ENCODE results near the gene STX18. TPM values are rescaled to one million over a fixed set of nuclear protein-coding genes. Genes with fewer than 3 reads are reported as not detected.

Gene STX18
- 17.3 TPM for total RNA-seq
- long read RNA-seq, transcript STX18-201 (11 exons, 2,138 nt) = major isoform, 30 of 35 reads
- long read RNA-seq, partial matches to known transcripts = 1 of 35 reads
- long read RNA-seq, other reads (novel, unspliced or antisense) = 4 of 35 reads

DNA sequence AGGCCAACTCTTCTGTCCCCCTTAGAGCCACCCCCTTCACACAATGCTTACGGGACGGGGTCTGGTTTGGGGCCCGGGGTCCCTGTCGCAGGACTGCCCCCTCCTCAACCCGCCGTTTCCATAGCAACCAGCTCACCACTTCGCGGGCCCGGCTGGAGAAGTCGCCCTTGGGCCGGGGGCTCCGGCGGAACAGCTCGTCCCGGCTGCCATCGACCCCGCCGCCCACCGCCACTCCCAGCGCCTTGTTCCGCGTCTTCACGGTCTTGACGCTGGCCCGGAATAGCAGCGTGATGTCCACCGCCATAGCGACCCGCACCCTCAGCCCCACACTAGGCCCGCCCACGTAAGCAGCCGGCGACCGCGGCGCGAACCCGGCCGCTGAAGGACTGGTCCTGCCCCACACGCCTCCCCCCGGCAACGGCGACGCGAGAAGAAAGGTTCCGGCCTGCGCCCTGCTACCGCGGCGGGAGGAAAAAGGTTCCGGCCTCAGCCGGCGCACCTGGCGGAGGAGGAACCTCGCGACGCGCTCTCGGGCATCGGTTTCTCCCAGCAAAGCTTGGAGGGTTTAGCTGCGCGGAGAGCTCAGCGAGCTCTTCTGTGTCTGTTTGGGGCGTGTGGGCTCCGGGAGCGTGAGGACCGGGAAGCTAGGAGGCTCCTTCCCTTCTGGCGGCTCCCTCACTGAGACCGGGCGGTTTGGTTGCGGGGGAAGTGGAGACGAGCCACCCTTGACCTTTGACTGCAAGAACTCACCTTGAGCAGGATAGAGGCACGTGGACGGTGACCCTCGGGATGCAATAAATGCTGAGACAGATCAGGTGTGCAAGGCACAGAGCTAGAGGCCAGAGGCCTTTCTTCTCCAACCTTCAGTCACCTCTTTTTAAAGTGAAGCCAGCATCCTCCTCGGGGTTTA is at the start of gene STX18:
Gene STX18, minus strand, starts transcription at position 388 of the 910 bp plus-strand sequence. Its CDS starts 84 bp downstream, at position 304.
- Histone ChIP-seq H3K27ac (replicated peaks) (peak within 1 kb of the TSS; percentile 84), H3K27me3 (ENCODE audit: low read depth) (no peaks in the 10 kb centered on the region), H3K9me3 (replicated peaks) (no peaks in the 10 kb centered on the region), H3K4me1 (peaks cover 50% of the 10 kb centered on the region), H3K4me3 (peak within 1 kb of the TSS; percentile 90), H3K36me3 (peaks cover 2% of the 10 kb centered on the region)
- intact Hi-C loops (cut with micrococcal nuclease) = no loop called here
- TF ChIP-seq, protein P1, sequence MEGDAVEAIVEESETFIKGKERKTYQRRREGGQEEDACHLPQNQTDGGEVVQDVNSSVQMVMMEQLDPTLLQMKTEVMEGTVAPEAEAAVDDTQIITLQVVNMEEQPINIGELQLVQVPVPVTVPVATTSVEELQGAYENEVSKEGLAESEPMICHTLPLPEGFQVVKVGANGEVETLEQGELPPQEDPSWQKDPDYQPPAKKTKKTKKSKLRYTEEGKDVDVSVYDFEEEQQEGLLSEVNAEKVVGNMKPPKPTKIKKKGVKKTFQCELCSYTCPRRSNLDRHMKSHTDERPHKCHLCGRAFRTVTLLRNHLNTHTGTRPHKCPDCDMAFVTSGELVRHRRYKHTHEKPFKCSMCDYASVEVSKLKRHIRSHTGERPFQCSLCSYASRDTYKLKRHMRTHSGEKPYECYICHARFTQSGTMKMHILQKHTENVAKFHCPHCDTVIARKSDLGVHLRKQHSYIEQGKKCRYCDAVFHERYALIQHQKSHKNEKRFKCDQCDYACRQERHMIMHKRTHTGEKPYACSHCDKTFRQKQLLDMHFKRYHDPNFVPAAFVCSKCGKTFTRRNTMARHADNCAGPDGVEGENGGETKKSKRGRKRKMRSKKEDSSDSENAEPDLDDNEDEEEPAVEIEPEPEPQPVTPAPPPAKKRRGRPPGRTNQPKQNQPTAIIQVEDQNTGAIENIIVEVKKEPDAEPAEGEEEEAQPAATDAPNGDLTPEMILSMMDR (IDR thresholded peaks at IDR 0.05; ENCODE audit: borderline replicate concordance) = no peak
- peak; percentile 86 for DNase-seq

- peaks cover 27% of the 10 kb centered on the region for H3K9me3 ChIP-seq (replicated peaks)
- H3K4me1 ChIP-seq = no peaks in the 10 kb centered on the region
- intact Hi-C loops (cut with micrococcal nuclease) = no loop called here
- no peak for DNase-seq
- H3K27ac ChIP-seq (replicated peaks) = no peak overlapping the region
- no peaks in the 10 kb centered on the region for H3K27me3 ChIP-seq (ENCODE audit: low read depth)
- TF ChIP-seq, protein P1 (IDR thresholded peaks at IDR 0.05; ENCODE audit: borderline replicate concordance) = no peak
- H3K36me3 ChIP-seq = peaks cover 9% of the 10 kb centered on the region
- H3K4me3 ChIP-seq = no peak overlapping the region
These were observed 49.2 kb upstream of the STX18 start for GRCh38 chr4:4591071-4591470.

DNA sequence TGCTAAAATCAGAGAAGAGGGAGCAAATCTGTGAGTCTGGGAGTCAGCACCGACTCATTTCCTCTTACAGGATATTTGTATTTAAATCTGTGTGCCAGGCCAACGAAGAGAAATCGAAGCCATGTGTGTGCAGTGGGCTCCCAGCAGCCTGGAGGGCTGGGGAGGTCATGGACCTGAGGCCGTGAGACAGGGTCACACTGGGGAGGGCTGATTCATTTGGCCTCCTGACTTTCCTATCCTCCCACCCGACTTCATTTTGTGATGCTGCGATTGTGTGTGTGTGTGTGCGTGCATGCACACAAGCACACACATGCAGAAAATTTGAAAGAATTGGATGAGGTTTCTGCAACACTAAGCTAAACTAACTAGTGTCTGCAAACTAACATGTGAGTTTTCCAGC is 48.7 kb upstream of the STX18 start:
- Histone ChIP-seq H3K27me3 (ENCODE audit: low read depth) (no peaks in the 10 kb centered on the region), H3K4me3 (no peak overlapping the region), H3K4me1 (no peaks in the 10 kb centered on the region), H3K36me3 (peaks cover 7% of the 10 kb centered on the region), H3K27ac (replicated peaks) (no peak overlapping the region), H3K9me3 (replicated peaks) (peaks cover 22% of the 10 kb centered on the region)
- DNase-seq = no peak
- intact Hi-C loops (cut with micrococcal nuclease) = no loop called here
- TF ChIP-seq, protein P1 (IDR thresholded peaks at IDR 0.05; ENCODE audit: borderline replicate concordance) = no peak

DNA sequence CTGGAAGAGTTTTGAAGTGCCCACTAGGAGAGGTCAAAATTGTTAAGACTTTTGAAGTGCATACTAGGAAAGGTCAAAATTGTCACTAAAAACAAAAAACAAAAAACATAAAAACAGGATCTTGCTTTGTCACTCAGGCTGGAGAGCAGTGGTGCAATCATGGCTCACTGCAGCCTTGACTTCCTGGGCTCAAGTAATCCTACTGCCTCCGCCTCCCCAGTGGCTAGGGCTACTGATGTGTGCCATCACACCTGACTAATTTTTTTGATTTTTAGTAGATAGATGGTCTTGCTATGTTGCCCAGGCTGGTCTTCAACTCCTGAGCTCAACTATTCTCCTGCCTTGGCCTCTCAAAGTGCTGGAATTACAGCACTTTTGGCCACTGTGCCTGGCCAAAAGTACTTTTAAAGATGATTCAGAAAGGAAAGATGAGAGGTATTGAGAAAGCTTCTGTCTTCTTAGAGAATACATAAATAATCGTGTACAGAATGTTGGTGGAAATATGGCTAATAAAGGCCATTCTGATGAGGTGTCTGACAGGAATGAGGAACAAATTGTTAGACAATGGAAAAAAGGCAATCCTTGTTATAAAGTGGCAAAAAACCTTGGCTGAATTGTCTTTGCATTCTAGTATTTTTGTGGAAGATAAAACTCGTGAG is 43.3 kb upstream of the STX18 start:
- Histone ChIP-seq H3K27me3 (ENCODE audit: low read depth) (no peaks in the 10 kb centered on the region), H3K36me3 (no peaks in the 10 kb centered on the region), H3K4me1 (no peaks in the 10 kb centered on the region), H3K27ac (replicated peaks) (no peak overlapping the region), H3K9me3 (replicated peaks) (peaks cover 11% of the 10 kb centered on the region), H3K4me3 (no peak overlapping the region)
- intact Hi-C loops (cut with micrococcal nuclease) = no loop called here
- TF ChIP-seq, protein P1 (IDR thresholded peaks at IDR 0.05; ENCODE audit: borderline replicate concordance) = no peak
- no peak for DNase-seq

GRCh38 chr4:4583606-4584005 is 41.8 kb upstream of the STX18 start:
- intact Hi-C loops (cut with micrococcal nuclease) = no loop called here
- TF ChIP-seq, protein P1 (IDR thresholded peaks at IDR 0.05; ENCODE audit: borderline replicate concordance) = no peak
- Histone ChIP-seq H3K9me3 (replicated peaks) (peaks cover 11% of the 10 kb centered on the region), H3K4me1 (no peaks in the 10 kb centered on the region), H3K36me3 (no peaks in the 10 kb centered on the region), H3K27ac (replicated peaks) (no peak overlapping the region), H3K4me3 (no peak overlapping the region), H3K27me3 (ENCODE audit: low read depth) (no peaks in the 10 kb centered on the region)
- no peak for DNase-seq
